Measurements from ENCODE around the gene MSH3. TPM values are rescaled to one million over a fixed set of nuclear protein-coding genes. Genes with fewer than 3 reads are reported as not detected.

The MSH3 gene
- polyA plus RNA-seq, 3 donors, result 4.5 to 9.9 (median 8.0) TPM

GRCh38 chr5:80641353-80641752 lies 13.1 kb upstream of the MSH3 start:
- no peak overlapping the region for H3K27ac Mint-ChIP-seq
- peaks cover 59 to 80% of the 10 kb centered on the region in 2 donors for H3K36me3 Mint-ChIP-seq
- H3K9me3 Mint-ChIP-seq, result peaks cover 0 to 2% (median 0%) of the 10 kb centered on the region in 7 donors

GRCh38 chr5:80644900-80645299 lies 9.6 kb upstream of the MSH3 start:
- no peaks in the 10 kb centered on the region for H3K27me3 Mint-ChIP-seq (ENCODE audit: low read depth in 3 of 3)
- Histone ChIP-seq H3K9ac (ENCODE audit: insufficient read depth, low read length, poor library complexity, severe bottlenecking) (no peak overlapping the region), H3K4me2 (replicated peaks; ENCODE audit: extremely low read depth, low read length, poor library complexity, severe bottlenecking) (no peak overlapping the region), H3K36me3 (replicated peaks in 1 of 2; ENCODE audit: control insufficient read depth in 1 of 2, insufficient read depth in 2 of 2, low read length in 2 of 2) (peaks cover 25 to 73% of the 10 kb centered on the region in 2 donors), H3K4me3 (replicated peaks in 1 of 3; ENCODE audit: low read depth in 2 of 3, low read length in 3 of 3) (no peak overlapping the region), H3K4me1 (ENCODE audit: control insufficient read depth in 1 of 2, insufficient read depth in 2 of 2, low read length in 2 of 2) (peaks cover 6 to 10% of the 10 kb centered on the region in 2 donors), H3K27ac (ENCODE audit: low read depth in 1 of 2, low read length in 2 of 2) (no peak overlapping the region), H2AFZ (ENCODE audit: insufficient read depth, low read depth, low read length, poor library complexity, severe bottlenecking) (no peak overlapping the region), H3K79me2 (ENCODE audit: insufficient read depth, low read length) (peaks cover 9% of the 10 kb centered on the region), H3K9me3 (replicated peaks in 1 of 2; ENCODE audit: control insufficient read depth in 1 of 2, insufficient read depth in 1 of 2, low read length in 2 of 2) (peaks cover 8% of the 10 kb centered on the region in 2 donors), H4K20me1 (ENCODE audit: insufficient read depth, low read length) (no peaks in the 10 kb centered on the region), H3K27me3 (ENCODE audit: control insufficient read depth in 2 of 2, insufficient read depth in 2 of 2, low read length in 2 of 2) (no peaks in the 10 kb centered on the region)
- H3K27ac Mint-ChIP-seq, result no peak overlapping the region
- peaks cover 54 to 77% of the 10 kb centered on the region in 2 donors for H3K36me3 Mint-ChIP-seq
- H3K4me1 Mint-ChIP-seq, result peaks cover 5% of the 10 kb centered on the region
- peaks cover 5 to 8% (median 7%) of the 10 kb centered on the region in 7 donors for H3K9me3 Mint-ChIP-seq
- no peak overlapping the region for H3K4me3 Mint-ChIP-seq
- intact Hi-C loops (cut with micrococcal nuclease), result no loop called here
- TF ChIP-seq CTCF (IDR thresholded peaks at IDR 0.05), result no peak
- no peak for DNase-seq
- WGBS (ENCODE audit: insufficient coverage), result 100% methylated on average over 2 of the region's 4 CpGs

More at GRCh38 chr5:80641353-80641752, 13.1 kb upstream of the MSH3 start:
- Histone ChIP-seq H3K4me2 (replicated peaks; ENCODE audit: extremely low read depth, low read length, poor library complexity, severe bottlenecking) (no peak overlapping the region), H2AFZ (ENCODE audit: insufficient read depth, low read depth, low read length, poor library complexity, severe bottlenecking) (no peak overlapping the region), H3K27ac (ENCODE audit: low read depth in 1 of 2, low read length in 2 of 2) (no peak overlapping the region), H3K79me2 (ENCODE audit: insufficient read depth, low read length) (peaks cover 5% of the 10 kb centered on the region), H3K36me3 (replicated peaks in 1 of 2; ENCODE audit: control insufficient read depth in 1 of 2, insufficient read depth in 2 of 2, low read length in 2 of 2) (peaks cover 36 to 85% of the 10 kb centered on the region in 2 donors), H3K4me1 (ENCODE audit: control insufficient read depth in 1 of 2, insufficient read depth in 2 of 2, low read length in 2 of 2) (no peaks in the 10 kb centered on the region), H3K9me3 (replicated peaks in 1 of 2; ENCODE audit: control insufficient read depth in 1 of 2, insufficient read depth in 1 of 2, low read length in 2 of 2) (no peaks in the 10 kb centered on the region), H3K27me3 (ENCODE audit: control insufficient read depth in 2 of 2, insufficient read depth in 2 of 2, low read length in 2 of 2) (no peaks in the 10 kb centered on the region), H3K9ac (ENCODE audit: insufficient read depth, low read length, poor library complexity, severe bottlenecking) (no peak overlapping the region), H3K4me3 (replicated peaks in 1 of 3; ENCODE audit: low read depth in 2 of 3, low read length in 3 of 3) (no peak overlapping the region), H4K20me1 (ENCODE audit: insufficient read depth, low read length) (no peaks in the 10 kb centered on the region)
- H3K4me1 Mint-ChIP-seq, result no peaks in the 10 kb centered on the region
- no peak overlapping the region for H3K4me3 Mint-ChIP-seq
- TF ChIP-seq CTCF (IDR thresholded peaks at IDR 0.05), result no peak
- no peak for DNase-seq
- intact Hi-C loops (cut with micrococcal nuclease), result no loop called here
- no peaks in the 10 kb centered on the region for H3K27me3 Mint-ChIP-seq (ENCODE audit: low read depth in 3 of 3)
- no CpG with 5 or more reads among the region's 4 CpGs for WGBS (ENCODE audit: insufficient coverage)
